GM15510 (cell line): ENCODE data around the gene SLC16A12.

Experiments used
- POLR2A ChIP-seq: IDR thresholded peaks from 3 replicates; pipeline ENCODE4 v1.6.1; 2011; ENCODE audit warnings: borderline replicate concordance; ENCODE audit not compliant: insufficient read length; ENCODE audit errors: extremely low read depth

Gene SLC16A12

GRCh38 chr10:89426230-89426868, 109.0 kb downstream of the SLC16A12 start:
- TF ChIP-seq POLR2A, result no peak

DNA sequence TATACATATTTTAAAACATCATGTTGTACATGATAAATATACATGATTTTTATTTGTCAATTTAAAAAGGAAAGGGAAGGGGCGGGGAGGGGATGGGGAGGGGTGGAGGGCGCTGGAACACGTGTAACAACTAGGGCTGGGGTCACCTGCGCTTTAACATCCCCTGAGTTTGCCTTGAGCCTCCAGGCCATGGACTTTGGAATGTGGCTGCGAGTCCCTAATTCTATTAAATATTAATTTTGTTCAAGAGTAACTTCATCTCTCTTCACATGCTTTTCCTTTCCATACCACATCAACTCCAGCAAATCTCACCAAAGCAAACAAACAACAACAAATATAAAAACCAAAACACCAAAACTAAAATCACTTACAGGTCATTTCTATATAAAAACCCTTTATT, 110.4 kb downstream of the SLC16A12 start:
- TF ChIP-seq POLR2A, result no peak

DNA sequence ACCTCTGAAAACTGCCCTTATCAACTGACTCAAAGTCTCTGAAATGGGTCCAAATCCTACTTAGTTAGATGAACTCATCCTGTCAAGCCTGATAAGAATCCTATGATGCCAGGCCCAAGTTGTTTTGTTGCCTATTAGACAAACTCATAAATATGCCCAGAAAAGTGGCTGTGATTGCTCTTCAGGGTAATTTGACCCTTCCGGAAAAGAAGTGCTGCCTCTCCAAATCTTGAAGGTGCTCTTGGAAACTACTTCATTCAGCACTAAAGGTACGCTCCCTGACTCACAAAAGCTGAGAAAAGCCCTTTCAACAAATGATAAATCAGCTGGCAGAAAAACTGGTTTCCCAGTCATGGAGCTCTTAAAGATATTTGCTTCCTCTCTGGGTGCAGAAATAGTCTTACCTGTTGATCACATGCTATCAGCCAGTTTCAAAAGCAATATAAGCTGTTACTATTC, 114.3 kb downstream of the SLC16A12 start:
- no peak for TF ChIP-seq POLR2A

- no peak for TF ChIP-seq POLR2A
Observed at GRCh38 chr10:89419548-89419947, 115.8 kb downstream of the SLC16A12 start.

DNA sequence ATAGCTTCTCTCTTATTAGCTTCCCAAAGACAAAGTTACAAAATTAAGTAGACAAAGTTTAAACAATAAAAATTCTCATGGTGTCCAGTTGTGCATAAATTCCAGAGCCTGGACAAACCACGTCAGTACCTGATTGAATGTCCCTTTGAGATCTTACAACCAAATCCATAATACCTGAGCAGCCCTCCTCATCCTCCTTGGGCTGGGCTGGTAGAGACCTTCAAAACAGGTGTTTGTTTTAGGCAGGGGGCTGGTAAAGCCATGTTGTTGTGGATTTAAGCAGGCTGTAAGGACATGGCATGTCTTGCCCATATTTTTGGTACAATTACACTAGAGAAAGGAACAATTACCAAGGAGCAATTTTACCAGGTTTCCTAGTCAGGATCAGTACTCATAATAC, 118.9 kb downstream of the SLC16A12 start:
- TF ChIP-seq POLR2A, result no peak

DNA sequence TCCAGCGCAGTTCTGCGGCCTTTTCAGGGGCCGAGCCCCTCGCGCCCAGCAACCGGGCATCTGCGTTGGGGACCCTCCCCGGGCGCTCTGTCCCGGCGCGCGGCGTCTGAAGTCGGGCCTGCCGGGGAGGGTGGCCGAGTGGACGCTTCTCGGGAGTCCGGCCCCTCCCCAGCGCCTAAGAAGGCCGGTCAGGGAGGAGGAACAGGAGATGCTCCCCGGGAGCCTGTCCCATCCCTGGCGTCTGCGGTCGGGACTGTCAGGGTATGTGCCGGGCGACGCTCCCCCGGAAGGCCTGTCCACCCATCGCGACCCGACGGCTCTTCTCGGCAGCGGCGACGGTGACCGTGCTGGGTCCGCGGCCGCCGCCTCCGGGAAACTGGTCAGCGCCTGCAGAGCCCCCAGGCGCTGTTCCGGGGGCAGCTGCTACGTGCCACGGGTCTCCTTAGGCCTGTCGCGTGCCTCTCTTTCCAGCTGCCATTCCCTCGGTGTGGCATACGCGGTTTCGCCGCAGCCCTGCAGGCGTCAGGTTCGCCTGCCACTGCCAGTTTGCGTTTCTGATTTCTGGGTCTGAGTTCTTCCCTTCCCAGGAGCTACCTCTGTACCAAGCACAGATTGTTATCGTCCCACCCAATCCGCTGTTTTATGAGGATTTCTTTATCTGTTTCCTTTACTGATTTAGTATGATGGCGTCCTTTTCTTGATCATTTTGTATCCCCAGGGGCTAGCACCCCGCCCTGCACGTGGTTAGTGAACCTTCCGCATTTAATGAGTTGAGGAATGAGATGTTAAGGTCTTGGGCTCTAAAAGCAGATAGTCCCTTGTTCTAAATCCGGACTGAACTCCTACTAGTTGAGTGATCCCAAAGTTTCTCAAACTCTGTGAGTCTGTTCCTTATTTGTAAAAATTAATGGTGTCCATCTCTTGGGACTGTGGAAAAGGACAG, 120.2 kb downstream of the SLC16A12 start:
- no peak for TF ChIP-seq POLR2A

- peak; percentile 51 for TF ChIP-seq POLR2A
Observed at GRCh38 chr10:89414146-89414878, 121.1 kb downstream of the SLC16A12 start, which contains the start of gene IFIT5. TSS of gene IFIT5 (plus strand) at chr10:89414568. CDS start at chr10:89414799, 231 bp downstream.

DNA sequence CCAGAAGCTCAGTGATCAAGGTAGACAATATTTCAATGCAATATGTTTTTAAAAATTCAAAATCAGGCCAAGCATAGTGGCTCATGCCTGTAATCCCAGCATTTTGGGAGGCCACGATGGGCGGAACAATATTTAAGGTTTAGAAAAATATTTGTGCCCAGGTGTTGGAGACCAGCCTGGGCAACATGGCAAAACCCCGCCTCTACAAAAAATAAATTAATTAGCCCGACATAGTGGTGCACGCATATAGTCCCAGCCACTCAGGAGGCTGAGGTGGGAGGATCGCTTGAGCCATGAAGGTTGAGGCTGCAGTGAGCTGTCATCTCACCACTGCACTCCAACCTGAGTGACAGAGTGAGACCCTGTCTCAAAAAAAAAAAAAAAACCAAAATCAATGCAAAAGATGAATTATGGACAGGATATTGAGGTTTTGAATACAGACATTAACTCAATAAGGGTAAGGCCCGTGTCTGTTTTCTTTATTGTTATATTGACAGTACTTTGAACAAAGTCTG, 121.9 kb downstream of the SLC16A12 start:
- TF ChIP-seq POLR2A, result no peak

- no peak for TF ChIP-seq POLR2A
Observed at GRCh38 chr10:89404104-89405047, 131.0 kb downstream of the SLC16A12 start.

GRCh38 chr10:89403043-89403442, 132.4 kb downstream of the SLC16A12 start:
- TF ChIP-seq POLR2A, result no peak

- TF ChIP-seq POLR2A, result no peak
Observed at GRCh38 chr10:89399956-89400355, 135.4 kb downstream of the SLC16A12 start.

DNA sequence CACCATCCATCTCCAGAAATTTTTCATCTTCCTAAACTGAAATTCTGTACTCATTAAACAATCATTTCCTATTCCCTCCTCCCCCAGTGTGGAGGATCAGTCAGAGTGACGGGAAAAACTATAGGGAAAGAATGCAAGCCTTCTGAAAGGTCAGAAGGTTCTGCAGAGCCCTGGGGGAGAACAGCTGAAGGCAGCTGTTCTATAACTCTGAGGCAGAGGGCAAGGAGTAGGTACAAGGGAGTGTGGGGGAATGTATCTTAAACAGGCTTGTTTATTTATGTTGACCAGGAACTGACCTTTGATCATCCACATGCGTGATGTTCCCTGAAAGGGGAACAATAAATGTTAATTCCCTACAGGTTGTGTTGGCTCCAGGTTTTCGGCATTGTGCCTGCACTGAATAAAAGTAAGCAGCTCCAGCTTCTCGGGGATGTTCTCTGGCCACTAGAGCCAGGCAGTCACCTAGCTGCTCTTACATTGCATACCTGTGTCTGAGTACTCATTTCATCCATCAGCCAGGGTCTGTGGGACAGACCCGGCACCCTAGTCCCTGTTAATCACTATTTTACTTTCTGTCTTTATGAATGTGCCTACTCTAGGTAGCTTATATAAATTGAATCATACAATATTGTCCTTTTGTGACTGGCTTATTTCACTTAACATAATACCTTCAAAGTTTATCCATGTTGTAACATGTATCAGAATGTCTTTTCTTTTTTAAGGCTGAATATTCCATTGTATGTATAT, 137.2 kb downstream of the SLC16A12 start:
- TF ChIP-seq POLR2A, result no peak

DNA sequence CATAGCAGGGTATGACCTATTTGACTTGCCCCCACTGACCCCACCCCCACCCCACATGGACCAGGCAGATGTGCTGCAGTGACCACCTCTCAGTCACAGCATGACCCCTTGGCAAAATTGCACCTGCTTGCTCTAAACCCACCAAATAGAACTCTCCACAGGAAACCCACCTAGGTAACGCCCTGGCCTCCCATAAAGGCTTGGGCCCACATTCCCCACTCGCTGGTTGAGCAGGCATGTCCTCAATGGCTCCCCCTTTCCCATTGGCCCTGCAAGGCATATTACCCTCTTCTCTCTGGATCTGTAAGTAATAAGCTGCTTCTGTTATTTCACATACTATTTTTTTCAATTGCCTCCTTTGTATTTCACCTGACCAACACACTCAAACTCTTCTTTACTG, 140.3 kb downstream of the SLC16A12 start:
- no peak for TF ChIP-seq POLR2A

DNA sequence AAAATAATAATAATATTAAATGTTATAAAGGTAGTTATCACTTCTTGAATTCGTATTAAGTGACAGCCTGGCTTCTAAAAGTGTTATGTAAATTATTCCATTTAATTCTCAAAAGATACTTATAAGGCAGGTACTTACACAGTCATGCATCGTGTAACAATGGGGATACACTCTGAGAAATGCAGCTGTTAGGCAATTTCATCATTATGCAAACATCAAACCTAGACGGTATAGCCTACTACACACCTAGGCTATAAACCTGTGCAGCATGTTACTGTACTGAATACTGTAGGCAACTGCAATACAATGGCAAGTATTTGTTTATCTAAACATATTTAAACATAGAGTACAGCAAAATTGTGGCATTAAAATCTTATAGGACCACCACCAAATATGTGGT, 141.5 kb downstream of the SLC16A12 start:
- no peak for TF ChIP-seq POLR2A

- TF ChIP-seq POLR2A, result no peak
Observed at GRCh38 chr10:89392974-89393373, 142.4 kb downstream of the SLC16A12 start.
